Fibroblast of gingiva (primary cell): ENCODE data around the gene SLC27A5.

ENCODE experiments used
- DNase-seq: peaks from one replicate; pipeline ENCODE4 v3.0.0-alpha.2; 2011; ENCODE audit warnings: low read depth

Gene SLC27A5, protein sequence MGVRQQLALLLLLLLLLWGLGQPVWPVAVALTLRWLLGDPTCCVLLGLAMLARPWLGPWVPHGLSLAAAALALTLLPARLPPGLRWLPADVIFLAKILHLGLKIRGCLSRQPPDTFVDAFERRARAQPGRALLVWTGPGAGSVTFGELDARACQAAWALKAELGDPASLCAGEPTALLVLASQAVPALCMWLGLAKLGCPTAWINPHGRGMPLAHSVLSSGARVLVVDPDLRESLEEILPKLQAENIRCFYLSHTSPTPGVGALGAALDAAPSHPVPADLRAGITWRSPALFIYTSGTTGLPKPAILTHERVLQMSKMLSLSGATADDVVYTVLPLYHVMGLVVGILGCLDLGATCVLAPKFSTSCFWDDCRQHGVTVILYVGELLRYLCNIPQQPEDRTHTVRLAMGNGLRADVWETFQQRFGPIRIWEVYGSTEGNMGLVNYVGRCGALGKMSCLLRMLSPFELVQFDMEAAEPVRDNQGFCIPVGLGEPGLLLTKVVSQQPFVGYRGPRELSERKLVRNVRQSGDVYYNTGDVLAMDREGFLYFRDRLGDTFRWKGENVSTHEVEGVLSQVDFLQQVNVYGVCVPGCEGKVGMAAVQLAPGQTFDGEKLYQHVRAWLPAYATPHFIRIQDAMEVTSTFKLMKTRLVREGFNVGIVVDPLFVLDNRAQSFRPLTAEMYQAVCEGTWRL

DNA sequence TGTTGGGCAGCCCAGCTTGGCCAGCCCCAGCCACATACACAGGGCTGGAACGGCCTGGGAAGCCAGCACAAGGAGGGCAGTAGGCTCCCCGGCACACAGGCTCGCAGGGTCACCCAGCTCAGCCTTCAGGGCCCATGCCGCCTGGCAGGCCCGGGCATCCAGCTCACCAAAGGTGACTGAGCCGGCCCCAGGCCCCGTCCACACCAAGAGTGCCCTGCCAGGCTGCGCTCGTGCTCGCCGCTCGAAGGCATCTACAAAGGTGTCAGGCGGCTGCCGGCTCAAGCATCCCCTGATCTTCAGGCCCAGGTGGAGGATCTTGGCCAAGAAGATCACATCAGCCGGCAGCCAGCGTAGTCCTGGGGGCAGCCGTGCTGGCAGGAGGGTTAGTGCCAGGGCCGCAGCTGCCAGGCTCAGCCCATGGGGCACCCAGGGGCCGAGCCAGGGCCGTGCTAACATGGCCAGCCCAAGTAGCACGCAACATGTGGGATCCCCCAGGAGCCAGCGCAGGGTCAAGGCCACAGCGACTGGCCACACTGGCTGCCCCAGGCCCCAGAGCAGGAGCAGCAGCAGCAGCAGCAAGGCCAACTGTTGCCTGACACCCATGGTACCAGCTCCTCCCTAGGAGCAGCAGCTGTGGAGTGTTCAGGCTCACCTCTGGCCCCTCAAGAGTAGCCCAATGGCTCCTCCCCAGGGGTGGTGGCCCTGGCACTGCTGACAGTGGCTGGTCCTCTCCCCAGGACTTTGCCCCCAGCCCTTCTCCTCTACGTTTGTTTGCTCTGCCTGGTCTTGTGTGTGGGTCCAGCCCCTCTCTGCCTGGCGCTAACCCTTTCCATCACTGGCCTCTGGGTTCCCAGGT, at the start of gene SLC27A5:
Gene SLC27A5, minus strand, starts transcription at position 640 of the 856 bp plus-strand sequence. Its CDS starts 37 bp downstream, at position 603.
- DNase-seq, result no peak

DNA sequence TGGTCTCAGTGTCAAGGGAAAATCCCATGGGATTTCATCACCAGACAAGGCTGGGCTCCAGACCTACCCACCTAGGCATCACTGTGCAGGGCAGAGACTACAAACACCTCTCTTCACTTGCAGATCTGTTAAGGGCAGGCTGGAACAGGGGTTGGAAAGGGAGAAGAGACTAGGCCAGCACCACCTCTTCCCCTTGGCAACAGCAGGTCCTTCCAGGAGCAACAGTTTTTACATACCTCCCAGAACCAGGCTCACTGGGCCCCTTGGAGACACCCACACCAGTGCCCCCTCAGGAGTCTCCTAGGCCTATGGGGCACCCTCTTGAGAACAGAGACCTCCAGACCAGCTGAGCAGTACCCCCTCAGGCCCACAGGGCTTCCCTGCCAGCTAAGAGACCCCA, 49.1 kb upstream of the SLC27A5 start:
- DNase-seq, result no peak

DNA sequence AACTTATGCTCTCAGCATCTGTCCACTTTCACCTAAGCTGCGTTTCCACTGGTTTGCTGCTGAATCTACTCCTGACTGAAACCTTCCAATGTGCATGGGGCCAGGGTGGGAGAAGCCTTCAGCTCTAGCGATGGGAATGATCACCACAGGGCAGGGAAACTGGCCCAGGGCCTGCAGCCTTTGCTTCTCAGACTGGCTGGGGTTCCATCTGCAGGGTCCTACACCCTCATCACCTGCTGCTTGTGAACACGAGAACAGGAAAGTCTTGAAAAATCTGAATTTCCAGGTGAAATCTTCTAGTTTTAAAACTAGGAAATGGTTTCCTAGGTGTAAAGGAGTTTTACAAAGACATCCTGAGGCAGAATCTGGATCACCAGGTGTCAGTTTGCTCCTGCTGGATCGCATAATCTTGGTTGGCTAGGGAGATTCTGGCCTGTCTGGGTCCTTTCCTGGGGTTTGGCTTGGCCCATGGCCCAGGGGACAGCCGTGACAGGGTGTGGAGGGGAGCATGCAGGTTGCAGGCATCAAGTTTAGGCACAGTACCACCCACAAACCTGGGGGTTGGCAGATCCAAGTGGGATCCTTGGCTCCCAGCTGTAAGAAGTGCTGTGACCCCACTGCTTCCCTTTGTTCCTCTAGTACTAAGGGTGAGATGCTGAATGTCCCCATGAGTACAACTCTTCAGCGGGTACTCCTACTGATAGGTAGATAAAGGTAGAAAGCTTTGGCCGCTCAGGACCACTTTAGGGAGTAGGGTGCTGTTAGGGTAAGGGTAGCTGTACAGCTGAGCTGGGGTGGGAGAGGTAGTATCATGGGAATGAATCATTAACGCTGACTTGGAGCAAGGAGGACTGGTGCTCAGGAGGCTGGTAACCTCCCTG, 48.5 kb upstream of the SLC27A5 start:
- no peak for DNase-seq

DNA sequence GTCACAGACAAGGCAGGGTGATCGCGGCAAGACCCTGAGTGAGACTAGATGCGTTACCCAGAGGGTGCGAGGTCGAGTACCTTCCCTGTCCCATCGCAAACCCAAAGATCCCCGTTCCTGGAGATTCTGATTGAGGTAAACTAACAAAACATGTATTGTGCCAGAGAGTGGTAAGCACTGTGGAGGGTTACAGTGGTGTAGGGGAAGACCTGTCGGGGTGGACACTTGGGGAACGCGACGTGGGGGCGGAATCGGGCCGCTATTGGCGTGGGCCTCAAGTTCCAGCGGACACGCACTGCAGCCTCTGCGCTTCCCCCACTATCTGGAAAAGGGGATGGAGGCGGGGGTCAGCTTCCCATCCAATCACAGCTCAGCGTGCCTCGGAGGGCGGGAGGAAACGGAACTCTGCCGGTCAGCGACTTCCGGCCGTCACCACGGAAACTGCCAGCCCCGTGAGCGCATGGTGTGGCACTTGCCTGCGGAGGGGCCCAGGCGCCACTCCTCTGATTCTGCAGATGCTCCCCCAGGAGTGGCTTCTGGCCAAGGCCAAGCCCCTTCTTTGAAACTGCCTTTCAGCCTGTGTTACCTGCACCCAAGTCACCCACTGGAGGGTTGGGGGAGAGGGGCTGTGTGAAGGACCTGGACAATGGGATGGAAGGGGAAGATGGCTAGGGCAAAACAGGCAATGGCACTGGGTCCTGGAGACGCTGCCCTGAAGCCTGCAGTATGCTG, 47.6 kb upstream of the SLC27A5 start:
- DNase-seq, result peak; percentile 93

DNA sequence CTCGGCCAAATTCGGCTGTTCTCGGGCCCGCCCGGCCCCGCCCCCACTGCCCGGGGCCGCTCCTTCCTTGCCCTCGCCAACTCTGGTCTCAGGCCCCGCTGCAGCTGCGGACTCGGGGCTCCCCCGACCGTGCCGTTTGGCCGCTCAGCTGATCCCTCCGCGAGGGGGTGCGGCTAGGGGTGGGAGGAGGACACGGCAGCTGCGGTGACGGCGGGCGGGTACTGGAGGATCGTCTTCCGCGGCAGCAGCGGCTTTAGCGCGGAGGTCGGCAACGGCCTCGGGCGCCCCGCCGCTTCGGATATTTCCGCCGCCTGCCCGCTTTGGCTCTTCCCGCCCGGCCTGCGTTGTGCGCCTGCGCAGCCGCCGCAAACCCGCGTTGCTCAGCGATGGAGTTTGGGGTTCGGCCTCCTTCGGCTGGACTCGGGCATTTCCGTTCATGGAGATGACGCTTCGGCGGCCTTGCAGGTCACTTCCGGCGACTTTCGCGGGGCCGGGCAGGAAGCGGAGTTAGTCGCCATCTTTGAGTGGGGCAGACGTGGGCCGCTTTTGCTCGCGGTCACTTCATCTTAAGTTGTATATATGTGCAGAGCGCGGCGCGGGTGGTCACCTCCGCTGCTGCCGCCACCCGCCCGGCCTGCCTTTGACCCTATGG, 47.0 kb upstream of the SLC27A5 start:
- peak; percentile 98 for DNase-seq

DNA sequence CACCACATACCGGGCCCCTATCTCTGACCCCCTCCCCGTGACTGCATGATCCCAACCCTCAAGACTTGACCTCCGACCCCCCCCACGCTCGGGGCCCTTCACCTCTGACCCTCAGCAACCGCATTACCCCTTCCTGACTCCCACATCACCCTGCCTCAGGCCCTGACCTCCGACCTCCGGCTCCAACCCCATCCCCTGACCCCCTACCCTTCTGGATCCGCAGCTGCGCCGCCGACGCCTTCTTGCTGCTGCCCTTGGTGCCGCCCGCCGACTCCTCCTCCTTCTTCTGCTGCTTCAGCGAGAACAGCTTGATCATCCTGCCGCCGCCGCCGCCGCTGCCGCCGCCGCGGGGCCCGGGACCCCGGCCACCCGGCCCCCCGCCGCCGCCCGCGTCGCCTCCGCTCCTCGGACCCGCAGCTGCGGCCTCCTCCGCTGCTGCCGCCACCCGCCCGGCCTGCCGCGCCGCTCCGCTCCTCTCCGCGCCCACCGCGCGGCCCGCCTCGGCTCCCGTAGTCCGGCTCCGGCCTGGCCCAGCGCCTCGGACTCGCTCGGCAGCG, 46.4 kb upstream of the SLC27A5 start, which contains the start of gene UBE2M:
Gene UBE2M, minus strand, starts transcription at position 546 of the 557 bp plus-strand sequence. Its CDS starts 230 bp downstream, at position 316.
- peak; percentile 47 for DNase-seq

DNA sequence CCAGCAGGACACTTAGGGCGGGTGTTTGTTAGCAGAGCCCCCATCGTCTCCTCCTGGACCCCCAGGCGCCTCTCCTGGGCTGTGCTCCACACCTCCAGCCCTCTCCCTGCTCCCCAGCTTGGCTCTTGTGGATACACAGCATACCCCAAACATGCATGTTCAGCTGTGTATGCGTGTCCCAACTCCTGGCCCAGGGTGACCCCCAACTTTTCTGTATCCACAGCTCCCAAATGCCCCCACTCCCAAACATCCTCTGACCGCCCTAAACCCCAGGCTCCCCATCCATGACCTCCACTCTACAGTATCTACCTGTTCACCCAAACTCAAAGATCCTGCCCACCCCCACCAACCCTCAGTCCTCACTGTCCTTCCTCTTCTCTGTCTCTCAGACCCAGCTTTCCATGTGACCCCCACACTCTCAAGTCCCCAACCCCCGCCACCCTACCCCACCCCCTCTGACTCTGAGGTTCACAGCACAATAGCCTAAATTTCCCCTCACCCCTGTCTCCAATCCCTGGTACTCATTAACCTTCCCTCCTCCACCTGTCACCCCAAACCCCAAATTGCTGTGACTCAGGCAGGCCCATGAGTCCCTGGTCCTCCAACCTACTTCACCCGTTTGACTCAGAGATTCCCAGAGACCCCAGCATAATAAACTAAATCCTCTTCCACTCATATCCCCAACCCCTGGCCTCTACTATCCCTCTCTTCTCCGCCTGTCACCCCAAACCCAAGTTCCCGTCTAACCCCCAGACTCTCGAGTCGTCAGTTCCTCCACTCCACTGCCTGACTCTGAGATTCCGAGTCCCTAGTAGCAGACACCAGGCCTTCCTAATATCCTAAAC, 45.7 kb upstream of the SLC27A5 start:
- no peak for DNase-seq

DNA sequence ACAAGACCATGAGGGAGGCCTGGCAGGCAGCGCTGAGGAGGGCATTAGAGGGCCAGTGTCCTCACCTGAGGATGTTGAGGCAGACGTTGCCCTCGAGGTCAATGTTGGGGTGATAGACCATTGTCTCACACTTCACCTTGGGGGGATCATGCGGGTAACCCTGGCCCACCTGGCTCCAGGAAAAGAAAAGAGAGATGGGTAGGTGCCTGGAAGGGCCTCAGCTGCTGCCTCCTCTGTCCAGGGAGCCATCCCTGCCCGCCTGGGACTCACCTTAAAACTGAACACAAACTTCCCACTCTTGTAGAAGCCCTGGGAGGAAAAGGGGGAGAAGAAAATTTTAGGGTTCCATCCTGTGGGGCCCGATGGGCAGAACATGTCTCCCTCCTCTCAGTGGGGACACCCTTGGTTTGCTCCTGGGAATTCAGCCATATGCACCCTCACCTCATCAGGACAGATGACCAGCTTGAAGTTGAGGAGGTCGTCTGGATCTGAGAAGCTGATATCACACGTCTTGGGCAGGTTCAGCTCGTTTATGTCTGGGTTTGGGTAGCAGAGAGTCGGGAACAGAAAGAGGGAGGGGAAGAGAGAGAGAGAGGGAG, 44.9 kb upstream of the SLC27A5 start:
- no peak for DNase-seq

DNA sequence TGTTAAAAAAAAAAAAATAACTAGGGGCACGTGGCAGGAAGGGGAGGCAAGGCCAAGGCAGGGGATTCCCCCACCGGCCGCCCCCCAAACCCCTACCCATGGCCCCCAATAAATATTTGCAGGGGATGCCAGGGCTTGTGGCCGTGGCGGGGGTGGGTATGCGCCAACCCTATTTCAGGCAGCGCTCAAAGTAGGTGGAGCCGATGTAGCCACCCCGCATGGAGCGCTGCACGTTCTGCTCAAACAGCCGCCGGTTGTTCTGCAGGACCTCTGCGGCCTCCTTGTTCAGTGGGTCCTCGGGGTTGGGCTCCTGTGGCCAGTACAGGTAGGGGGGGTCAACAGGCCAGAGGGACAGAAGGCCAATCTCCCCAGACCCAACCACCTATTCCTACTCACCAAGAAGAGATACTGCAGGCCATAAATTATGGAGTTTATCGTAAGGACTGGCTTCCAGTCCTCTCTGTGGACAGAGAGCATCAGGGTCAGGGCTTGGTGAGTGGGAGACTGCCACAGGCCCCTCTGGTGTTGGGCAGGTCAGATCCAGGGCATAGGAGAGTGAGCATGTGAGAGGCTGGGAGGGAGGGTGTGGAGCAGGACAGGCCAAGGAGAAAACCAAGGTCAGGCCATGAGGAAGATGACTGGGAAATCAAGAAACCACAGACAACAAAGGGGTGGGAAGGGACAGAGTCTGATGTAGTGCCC, 44.3 kb upstream of the SLC27A5 start:
- DNase-seq, result no peak

DNA sequence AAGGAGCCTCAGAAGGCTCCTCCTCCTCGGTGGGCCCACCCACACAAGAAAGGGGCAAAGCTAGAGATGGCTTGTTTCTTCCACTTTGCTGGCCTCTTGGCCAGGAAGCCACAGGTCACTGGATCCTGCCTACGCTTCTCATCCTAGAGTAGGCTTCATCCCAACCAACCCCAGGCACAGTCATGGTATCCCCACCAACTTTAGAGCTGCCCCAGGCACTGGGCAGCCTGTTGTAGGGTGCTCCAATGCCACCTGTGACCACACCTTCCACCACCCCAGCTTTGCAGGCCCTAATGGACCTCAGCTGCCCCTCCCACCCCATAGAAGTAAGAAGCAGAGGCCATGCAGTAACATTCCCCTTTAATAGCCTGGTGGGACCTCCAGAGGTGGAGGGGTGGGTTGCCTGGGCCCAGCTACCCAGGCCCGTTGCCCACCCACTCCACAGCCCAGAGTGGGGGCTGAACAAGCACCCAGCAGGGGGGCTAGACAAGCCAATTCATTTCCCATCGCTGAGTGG, 43.6 kb upstream of the SLC27A5 start:
- DNase-seq, result no peak

DNA sequence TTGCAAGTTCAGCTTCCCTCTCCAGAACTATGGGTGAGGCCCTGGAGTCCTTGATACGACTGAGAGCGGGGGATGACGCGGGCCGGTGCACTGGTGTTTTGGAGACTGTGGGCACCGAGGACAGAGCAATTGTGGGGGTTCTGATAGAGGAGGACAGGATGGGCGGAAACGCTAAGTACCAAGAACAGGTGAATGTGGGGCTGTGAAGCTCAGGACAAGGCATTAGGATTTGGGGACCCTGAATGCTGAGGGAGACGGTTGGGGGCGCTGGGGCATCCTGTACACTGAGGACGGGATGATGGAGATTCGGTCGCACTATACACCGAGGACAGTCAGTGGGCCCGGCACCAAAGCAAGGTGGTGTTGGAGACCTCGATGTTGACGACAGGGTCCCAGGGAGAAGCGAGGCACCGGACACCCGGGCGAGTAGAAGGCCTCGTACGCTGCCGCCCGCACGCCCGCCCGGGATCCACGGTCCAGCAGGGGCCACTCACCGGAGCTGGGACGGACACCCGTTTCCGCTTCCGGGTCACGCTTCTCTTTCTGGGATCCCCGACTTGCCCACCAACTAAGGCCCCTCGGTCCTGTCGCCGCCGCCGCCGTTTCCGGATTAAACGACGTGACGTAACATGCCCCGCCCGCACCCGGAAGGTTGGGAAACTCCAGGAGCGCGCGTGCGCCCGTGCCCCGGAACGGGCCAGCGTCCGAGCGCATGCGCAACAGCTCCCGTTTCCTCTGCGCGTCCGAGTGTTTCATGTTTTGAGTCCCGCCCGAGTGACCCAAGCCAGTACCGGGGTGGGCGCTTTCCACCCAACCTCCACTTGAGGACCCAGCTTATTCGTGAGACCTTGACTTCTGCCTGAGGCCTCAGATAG, 42.9 kb upstream of the SLC27A5 start, which contains the start of gene CHMP2A:
Gene CHMP2A, minus strand, starts transcription at position 612 of the 875 bp plus-strand sequence. CDS start 893 bp downstream, outside the sequence.
- peak; percentile 98 for DNase-seq

DNA sequence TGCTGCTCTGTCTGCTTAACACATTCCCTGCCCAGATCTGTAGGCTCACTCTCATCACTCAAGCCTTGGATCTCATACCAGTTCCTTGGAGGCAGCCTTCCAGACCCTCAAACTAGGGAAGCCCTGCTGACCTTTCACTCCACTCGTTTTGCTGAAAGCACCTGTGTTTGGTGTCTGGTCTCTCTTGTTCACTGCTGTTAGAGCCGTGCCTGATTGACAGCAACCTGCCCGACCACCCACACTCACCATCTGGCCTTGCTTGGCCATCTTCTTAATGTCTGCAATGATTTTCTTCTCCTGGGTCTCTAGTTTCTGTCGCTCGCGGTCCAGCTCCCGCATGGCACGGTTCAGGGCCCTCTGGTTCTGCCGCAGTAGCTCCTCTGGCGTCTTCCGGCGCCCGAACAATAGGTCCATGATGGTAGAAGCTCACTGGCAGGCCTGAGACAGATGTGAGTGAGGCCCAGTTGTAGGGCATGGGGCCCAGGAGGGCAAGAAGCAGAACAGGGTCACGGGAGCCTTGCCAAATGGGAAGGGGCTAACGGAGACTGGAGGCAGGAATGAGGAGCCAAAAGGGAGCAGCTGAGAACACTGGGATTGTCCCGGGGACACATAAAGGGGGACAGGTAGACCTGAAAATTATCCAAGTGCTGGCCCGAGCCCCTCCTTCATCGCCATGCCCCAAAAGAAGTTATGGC, 42.2 kb upstream of the SLC27A5 start:
- DNase-seq, result no peak

DNA sequence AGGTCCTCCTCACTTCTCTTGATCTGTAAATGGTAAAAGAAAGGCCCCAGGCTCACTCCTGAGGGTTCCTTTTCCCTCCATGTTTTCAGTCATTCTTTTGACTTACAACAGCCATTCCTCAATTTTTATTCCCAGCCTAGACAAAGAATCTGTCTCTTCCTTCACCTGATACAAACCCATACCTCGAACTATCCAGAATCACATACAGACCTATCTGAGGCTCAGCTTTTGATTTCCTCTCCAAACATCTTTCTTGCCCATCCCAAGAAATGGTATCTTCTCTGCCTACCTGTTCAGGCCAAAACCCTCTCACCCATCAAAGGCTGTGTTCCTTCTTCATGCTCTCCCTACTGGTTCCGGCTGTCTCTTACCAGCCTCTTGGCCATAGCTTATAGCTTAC, 40.9 kb upstream of the SLC27A5 start:
- no peak for DNase-seq

DNA sequence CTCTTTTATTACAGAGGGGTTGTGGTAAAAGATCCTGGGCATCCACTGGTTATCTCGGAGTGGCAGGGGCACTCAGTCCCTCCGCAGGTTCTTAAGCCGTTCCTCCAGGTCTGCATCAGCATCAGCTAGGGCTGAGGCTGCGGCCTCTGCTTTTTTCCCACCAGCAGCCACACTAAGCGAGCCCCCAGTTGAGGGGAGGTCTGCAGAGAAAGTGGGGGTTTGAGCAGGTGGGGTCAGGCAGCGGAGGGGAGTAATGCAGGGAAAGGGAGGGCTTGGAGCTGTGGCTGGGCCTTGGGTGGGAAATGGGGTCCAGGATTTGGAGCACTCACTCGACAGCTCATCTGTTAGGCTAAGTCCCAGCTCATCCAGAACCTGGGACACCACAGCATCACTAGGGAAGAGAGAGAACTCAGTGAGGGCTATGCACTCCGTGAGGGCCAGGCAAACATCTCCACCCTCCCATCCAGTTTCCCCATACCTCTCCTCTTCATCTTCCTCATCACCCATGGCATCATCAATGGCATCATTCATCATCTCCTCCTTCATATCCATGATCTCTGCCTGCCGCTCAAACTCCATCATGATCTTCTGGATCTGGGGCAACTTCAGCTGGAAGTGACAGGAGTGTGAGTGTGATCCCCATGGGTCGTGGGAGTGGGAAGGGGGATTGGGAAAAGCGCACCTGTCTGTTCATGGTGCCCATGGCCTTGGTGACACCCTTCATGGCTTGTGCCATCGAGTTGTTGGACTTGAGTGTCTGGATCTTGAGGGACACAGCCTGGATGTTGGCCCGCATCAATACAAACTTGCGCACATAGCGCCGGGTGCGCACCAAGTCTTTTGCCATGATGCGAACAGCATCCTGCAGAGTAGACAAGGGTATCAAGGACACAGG, 40.0 kb upstream of the SLC27A5 start:
- DNase-seq, result no peak

DNA sequence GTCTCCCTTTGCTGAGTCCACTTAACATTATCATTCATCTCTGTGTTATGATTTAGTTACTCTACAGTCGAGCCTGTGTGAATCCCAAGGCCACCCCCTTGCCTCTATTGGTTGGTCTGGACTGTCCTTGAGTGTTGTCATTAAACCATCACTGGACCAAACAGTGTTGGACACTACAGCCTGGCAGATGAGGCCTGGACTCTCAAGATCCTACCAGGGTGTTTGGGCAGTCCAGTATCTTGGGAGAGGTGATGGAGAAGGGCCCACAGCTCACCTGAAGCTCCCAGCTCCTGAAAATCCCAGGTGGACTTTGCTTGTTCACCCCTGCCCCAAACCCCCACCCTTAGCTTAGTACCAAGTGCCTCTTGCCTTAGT, 39.3 kb upstream of the SLC27A5 start:
- no peak for DNase-seq
